ENCODE results near the gene SGSM1.

SGSM1 gene

DNA sequence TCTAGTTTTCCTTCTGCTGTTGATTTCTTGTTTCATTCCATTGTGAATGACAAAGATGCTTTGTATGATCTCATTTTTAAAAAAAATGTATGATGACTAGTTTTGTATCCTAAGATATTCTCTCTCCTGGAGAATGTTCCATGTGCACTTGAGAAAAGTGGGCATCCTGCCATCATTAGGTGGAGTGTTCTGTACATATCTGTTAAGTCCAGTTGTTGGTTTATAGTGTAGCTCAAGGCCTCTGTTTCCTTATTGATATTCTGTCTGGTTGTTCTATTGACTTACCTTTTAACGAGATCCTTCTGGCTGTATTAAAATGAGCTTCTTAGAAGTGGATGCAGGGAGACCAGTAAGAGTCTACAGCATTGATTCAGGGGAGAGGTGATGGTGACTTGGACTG, 35.2 kb downstream of the SGSM1 start:
- DNase-seq: no peak

DNA sequence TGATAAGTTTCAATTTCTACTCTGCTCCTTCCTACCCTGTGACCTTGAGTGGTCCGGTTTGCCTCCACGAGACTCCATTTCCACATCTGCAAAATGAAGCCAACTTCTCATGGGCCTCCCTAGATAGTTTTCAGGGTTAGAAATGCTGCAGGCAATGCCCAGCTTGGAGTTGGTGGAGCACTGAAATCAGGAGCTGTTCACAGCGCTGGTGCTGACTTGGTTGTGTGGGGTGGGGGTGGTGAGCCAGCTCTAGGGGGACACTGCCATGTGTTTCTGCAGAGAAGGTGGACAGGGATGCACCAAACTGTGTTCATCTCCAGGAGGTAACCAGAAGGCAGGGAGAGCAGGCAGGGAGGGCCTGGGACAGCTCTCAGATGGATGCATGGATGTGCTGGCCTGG, 37.0 kb downstream of the SGSM1 start:
- no peak for DNase-seq

DNA sequence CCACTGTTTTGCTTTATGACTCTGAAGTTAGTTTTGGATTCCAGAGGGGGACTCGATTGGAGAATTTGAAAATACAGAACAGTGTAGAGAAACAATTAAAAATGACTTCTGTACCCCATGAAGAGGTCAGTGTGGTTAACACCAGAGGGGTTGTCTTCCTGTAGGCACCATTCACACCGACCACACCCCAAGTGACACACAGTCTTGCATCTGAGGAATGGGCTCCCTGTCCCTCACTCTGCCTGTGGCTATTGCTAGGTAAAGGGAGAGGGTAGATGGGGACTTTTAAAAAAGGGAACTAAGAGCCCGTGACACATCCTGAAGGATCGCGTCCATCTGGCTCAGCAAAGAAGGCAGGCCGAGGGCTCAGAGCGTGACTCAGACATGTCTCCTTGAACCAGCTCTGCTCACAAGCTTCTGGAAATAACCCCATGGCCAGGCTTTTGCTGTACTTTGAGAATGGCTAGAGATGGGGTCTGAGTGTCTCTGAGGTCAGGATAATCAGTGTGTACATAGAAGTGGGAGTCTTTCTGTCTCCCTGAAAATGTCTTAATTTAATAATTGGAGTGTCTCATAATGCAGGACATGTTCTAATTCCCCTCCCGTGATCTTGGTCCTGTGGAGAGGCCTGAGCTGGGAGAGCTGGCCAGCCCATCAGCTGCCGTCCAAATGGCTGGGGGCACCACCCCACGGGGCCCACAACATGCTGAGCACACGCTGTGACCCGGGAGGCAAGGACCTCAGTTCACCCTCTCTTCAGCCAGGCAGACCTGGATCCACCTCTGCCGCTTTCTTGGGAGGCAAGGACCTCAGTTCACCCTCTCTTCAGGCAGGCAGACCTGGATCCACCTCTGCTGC, 39.3 kb downstream of the SGSM1 start:
- no peak for DNase-seq

DNA sequence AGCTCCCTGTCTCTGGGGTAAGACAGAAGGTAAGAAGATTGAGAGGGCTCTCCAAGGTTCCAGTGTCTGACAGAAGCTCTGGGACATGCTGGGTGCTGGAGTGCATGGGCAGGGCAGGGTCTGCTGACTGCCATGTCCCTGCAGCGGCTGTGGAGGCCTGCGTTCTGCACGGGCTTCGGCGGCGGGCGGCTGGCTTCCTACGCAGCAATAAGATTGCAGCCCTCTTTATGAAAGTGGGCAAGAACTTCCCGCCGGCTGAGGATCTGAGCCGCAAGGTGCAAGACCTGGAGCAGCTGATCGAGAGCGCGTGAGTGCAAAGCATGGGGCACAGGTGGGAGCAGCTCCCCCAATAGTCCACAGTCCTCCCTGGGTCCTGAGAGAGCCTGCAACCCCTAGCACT, 41.5 kb downstream of the SGSM1 start:
- no peak for DNase-seq

DNA sequence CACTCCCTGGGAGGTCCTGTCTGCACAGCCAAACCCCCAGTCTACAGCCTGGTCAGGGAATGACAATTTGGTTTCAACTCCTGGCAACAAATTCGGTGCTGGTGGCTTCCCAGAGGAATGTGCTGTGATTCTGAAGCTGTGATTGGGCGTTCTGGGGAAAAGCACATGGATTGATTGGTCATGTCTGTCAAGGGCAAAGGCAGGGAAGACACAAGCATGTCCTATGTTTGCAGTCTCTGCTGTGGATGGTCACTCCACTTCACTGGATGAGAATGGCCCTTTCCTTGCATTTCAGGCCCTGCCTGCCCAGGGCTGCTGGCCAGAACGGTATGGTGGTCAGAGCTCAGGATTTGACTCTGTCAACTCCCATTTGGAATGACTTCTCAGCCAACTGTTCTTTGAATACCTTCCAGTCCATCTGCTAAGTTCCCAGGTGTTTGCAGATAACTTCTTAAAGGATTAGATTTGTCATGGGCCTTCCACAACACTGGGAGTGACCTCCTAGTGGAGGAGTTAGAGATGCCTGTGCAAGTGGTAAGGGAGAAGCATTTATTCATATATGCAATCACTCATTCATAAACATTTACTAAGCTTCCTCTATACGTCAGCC, 42.7 kb downstream of the SGSM1 start:
- no peak for DNase-seq

DNA sequence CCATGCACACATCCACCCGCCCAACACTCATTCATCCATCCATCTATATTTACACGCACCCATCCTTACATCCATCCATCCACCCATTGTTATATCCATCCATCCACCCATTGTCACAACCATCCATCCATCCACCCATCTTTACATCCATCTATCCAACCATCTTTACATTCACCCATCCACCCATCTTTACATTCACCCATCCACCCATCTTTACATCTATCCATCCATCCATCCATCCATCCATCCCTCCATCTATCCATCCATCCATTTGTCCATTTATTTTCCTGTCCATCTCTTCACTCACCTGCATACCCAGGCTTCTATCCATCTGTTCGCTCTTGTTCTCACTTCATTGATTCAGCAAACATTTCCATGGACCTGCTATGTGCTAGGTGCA, 49.8 kb downstream of the SGSM1 start:
- no peak for DNase-seq

DNA sequence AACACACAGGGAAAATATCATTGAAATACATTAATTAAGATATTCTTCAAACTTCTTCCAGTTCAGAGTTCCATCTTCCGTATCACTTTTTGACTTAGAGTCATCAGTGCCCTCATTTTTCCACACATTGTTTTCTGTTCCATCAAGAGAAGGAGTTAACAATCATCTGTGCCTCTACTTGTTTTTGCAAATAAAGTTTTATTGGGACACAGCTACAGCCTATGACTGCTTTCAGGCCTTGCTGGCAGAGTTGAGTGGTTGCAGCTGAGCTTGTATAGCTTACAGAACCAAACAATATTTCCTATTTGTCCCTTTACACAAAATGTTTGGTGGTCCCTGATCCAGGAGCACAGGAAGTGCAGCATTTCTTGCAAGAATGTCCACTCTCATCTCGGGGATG, 51.6 kb downstream of the SGSM1 start:
- no peak for DNase-seq

DNA sequence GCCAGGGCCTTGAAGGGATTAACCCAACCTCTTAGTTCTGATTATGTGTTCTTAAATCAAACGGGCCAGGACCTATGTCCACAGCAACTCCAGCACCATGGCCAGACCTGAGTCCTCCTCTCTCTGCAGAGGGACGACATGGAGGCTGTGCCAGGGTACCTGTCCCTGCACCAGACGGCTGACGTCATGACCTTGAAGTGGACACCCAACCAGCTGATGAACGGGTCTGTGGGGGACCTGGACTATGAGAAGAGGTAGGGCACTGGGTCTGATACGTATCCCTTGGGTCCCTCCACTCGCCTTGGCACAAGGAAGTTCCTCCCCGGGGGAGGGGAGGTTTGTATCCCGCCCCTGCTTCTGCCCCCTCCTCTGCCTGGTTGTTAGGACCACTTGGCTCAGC, 53.6 kb downstream of the SGSM1 start:
- DNase-seq: no peak

DNA sequence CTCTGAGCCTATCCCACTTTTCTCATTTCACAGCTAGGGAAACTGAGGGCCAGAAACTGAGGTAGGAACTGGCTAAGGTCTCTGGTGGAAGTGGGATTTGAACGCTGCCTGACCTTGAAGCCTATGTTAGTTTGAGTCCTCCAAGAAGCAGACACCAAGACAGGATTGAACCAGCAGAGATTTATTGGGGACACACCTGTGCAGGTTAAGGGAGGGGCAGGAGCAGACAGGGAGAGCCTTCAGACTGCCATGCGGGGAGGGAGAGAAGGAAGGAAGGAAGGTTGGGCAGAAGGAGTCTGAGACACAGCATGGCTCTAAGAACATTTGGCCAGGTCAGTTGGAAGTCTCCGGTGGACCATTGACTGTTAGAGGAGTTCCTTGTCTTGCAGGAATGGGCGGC, 59.5 kb downstream of the SGSM1 start:
- DNase-seq: no peak

DNA sequence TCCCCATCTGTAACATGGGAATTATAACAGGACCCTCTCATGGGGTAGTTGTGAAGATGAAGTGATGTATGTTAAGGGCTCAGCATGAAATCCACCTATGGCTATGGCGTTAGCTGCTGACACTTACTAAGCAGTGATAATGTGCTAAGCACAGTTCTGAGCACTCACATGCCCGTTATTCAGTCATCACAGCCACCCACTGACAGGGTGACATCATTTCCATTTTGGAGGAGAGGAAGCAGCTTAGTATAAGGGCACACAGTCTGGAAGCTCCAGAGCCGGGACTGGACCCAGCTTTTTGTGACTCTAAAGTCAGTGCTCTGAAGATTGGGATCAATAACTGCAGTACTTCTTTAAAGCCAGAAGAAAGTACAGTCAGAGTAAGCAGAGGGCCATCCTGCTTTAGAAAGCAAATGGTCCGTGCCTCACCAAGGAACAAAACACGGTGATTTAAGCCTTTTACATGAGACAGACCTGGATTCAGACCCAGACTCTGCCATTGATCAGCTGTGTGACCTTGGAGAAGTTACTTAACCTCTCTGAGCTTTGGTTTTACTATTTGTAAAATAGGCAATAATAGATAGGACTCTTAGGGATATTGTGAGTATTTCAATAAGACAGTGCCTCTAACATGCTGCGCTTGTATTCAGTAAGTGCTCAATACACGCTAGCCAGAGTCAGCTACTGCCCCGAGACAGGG, 61.5 kb downstream of the SGSM1 start:
- no peak for DNase-seq

DNA sequence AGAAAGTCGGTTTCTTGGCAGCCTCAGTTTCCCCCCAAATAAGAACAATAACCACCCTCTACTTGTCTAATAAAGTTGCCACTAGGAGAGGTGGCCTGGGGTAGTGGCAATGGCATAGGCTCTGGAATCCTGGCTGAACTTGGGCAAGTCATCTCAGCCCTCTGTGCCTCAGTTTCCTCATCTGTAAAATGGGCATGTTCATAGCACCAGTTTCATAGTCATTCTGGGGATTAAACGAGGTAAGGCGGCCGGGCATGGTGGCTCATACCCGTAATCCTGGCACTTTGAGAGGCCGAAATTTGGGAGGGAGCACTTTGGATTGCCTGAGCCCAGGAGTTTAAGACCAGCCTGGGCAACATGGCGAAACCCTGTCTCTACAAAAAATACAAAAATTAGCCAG, 63.0 kb downstream of the SGSM1 start:
- no peak for DNase-seq

DNA sequence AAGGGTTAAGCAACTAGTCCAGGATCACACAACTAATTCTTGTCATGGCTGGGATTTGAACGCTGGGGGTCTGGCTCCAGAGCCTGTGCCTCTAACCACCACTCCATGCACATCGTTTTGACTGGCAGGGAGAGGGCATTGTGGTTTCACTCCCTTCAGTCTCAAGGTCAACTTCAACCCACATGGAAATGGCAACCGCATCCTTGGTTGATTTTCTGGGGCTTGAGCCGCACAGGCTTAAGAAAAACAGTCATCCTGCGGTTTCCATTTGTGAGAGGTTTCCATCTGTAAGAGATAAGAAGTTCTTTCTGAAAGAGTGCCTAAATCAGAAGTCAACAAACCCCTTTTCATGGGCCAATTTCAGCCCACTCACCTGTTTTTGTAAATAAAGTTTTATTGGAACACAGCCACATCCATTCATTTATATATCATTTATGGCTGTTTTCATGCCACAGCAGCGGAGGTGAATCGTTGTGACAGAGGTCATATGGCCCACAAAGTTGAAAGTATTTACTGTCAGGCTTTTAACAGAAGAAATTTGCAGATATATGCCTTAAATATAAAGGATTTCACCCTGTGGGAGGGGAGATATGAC, 65.7 kb downstream of the SGSM1 start:
- DNase-seq: no peak

DNA sequence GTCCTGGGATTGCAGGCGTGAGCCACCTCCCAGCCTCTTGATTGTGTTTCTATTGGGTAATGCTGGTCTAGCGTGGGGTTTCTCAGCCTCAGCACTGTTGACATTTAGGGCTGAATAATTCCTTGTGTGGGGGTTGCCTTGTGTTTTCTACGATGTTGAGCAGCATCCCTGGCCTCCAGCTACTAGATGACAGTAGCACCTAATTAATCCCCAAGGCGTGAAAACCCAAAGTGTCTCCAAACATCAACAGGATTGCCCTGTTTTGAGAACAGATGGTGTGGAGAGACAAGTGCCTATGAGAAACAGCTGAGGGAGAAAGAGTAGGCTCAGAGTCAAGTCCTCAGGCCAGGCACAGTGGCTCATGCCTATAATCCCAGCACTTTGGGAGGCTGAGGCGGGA, 67.2 kb downstream of the SGSM1 start:
- no peak for DNase-seq

DNA sequence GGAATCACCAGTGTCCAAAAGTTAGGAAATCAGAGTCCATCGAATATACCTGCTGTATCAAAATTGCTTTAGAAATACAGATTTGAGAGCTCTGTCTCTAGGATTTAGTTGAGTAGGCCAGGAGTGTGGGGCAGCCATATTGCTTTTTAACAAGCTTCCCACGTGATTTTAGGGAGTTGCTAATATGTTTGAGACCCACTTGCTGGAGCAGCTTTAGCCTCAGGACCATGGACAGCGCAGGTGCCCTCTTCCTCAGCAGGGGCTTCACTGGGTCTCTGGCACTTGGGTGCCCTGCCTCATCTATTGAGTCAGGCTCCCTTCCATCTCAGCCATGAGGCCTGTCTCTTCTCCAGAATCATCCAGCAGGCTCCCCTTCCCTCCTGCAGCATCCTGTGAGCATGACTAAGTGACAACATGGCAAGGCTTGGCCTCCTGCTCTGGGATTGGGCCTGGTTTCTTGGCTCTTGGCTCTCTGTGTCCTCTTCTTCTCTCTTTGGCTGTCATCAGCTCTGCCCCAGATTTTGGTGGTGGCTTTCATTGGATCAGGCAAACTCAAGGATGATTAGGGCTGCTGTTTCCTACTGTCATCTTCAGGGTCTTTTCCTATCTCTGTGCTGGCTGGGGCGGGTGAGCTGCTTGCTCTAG, 70.0 kb downstream of the SGSM1 start:
- no peak for DNase-seq

DNA sequence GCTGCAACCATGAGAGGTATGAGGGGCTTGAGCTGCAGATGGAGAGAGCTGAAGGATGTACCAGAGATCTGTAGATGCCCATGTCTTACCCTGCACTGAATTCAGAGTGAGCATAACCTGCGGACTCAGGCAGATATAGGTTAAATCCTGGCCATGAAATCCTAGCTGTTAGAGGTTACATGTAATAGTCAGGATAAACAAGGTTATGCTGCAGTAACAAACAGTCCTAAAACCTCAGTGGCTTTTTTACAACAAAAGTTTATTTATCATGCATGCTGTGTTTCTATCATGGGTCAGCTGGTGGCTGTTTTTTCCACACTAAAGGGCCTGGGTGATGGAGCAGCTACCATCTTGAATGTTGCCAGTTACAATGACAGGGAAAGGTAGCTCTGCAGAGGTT, 70.7 kb downstream of the SGSM1 start:
- DNase-seq: no peak

DNA sequence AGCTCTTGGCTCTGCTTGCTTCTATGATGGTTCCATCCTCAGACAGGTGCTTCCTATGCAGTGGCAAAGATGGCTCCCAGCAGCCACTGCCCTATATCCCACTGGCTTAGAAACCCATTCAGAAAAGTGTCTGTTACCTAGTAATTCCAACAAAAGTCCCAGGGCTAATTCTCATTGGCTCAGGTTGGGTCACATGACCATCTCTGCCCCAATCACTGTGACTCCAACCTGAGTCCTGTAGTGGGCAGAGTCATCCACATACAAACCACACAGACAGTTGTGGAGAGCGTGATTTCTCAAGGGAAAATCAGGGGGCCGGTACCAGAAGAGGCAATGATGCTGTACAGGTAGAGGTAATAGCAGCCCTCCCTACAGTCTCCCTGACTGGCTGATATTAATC, 73.0 kb downstream of the SGSM1 start:
- no peak for DNase-seq

DNA sequence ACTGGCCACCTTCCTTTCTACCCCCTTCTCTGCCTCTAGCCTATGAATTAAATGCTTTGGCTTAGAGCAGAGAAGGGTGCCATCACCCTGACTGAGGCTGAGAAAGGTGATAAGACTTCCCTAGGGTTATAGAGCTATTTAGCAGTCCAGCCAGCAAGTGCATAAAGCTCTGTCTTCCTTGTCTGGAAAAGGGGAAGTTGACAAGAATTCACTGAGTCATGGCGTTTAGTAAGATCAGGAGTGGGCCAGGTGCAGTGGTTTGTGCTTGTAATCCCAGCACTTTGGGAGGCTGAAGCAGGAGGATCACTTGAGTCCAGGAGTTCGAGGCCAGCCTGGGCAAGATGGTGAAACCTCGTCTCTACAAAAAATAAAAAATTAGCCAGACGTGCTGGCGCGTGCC, 77.4 kb downstream of the SGSM1 start:
- DNase-seq: no peak

DNA sequence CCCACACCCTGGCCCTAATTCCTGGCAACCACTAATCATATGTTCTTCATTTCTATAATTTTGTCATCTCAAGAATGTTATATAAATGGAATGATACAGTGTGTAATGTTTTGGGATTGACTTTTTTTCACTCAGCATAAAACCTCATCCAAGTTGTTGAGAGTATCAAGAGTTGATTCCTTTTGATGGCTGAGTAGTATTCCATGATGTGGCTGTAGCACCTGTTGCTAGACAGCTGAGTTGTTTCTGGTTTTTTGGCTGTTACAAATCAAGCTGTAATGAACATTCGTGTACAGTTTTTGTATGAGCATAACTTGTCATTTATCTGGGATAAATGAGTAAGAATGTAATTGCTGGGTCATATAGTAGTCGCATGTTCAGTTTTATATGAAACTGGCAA, 81.2 kb downstream of the SGSM1 start:
- DNase-seq: no peak

DNA sequence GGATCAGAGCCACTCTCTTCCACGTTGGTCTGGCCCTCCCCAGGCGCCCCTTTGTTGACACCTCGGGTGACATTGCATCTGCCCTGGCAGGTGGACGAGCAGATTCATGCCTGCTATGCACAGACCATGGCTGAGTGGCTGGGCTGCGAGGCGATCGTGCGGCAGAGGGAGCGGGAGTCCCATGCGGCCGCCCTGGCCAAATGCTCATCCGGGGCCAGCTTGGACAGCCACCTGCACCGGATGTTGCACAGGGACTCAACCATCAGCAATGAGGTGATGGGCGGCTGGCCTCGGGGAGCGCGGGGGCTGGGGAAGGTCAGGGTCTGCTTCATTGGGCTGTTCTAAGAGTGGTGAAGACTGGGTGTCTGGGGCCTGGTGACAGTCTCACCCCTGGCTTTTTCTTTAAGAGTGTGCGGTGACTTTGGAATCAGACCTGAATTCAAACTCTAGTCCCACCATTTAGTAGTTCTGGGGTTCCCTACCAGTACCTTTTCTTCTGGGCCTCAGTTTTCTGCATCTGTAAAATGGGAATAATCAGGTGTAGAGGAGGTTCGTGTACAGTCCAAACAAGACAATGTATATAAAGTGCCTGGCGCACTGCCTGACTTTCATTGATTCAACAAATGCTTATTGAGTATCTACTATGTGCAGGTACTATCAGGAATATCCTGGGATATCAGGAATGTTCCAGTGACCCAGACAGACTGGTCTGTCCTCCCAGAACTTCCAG, 87.5 kb downstream of the SGSM1 start:
- no peak for DNase-seq

DNA sequence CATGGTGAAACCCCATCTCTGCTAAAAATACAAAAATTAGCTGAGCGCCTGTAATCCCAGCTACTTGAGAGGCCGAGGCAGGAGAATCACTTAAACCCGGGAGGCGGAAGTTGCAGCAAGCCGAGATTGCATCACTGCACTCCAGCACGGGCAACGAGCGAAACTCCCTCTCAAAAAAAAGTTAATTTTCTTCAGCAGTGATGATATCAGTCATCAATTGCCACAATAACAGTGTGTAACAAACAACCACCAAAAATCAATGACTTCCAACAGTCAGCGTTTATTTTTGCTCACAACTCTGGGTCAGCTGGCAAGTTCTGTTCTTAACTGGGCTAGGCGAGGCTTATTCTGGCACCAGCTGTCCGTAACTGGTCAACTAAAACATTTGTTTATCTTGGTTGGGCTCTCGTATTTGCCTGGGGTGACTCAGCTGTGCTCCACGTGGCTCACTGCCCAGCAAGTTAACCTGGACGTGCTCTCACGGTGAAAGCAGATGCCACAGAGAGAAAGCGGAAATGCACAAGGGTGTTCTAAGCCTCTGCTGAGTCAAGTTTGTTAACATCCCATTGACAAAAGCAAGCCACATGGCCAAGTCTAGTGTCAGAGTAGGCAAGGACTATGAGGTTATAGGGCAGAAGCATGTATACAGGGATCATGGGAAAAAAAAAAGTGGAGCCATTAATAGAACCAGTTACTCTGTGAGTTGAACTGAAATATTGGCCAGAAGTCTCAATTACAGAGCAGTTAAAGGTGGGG, 88.4 kb downstream of the SGSM1 start:
- peak; percentile 81 for DNase-seq

DNA sequence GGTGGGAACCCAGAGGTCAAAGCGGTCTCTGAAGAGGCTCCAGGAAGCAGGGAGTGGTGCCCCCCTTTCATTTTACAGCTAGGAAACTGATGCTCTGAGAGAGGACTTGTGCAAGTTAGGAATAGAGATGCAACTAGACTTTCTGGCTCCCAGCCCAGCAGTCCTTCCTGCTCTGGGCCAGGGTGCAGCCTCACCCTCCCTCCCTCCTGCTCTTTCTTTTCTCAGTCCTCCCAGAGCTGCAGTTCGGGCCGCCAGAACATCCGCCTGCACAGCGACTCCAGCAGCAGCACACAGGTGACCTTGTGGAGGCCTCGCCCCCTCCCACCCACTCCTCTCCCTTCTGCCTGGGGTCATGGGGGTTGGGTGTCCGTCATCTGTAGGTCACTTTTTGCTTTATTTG, 89.0 kb downstream of the SGSM1 start:
- DNase-seq: peak; percentile 23

DNA sequence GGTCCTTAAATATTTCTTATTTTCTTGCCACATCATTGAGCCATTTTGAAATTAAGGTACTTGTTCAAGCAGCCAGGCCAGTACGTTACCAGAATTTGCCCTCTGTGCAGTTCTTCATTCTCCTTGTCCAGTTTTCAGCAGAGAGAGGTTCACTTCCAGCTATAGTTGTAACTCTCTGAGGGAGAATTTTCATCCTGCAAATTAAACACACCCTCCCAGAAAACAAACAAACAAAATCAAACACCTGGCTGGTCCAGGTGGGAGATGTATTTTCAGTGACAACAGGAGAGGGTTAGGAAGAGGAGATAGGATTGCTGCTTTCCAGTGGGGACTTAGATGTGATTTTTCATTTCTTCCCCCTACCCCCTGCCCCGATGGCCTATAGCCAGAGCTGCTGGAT, 95.4 kb downstream of the SGSM1 start:
- DNase-seq: no peak
